Smooth muscle cell (in vitro differentiated cells): ENCODE measurements around the gene WDR73. TPM values are rescaled to one million over a fixed set of nuclear protein-coding genes. Genes with fewer than 3 reads are reported as not detected.
A peak's percentile ranks its signal among the peaks of the same experiment; 100 is the strongest.

Source experiments
- DNase-seq: peaks from one replicate; lab custom pipeline; 2025; ENCODE audit not compliant: unreplicated experiment; lab: John Stamatoyannopoulos, UW
- H2AFZ ChIP-seq: fragments of 200-600 bp; sonication (generic); 2 replicates; pipeline ENCODE4 v1.6.0; 2016; ENCODE audit warnings: antibody characterized with exemption, low read depth, mild to moderate bottlenecking
- H3F3A ChIP-seq: fragments of 200-600 bp; sonication (generic); 2 replicates; pipeline ENCODE4 v1.6.0; 2017; ENCODE audit warnings: antibody characterized with exemption, low read depth
- H3K27ac ChIP-seq: fragments of 200-600 bp; sonication (generic); 2 replicates; pipeline ENCODE4 v1.5.1; 2016; ENCODE audit warnings: low read depth, mild to moderate bottlenecking
- H3K27me3 ChIP-seq: fragments of 200-600 bp; sonication (generic); 2 replicates; pipeline ENCODE4 v1.6.1; 2016; ENCODE audit warnings: low read depth, mild to moderate bottlenecking
- H3K36me3 ChIP-seq: fragments of 200-600 bp; sonication (generic); 2 replicates; pipeline ENCODE4 v1.5.1; 2016; ENCODE audit warnings: low read depth
- H3K4me1 ChIP-seq: fragments of 200-600 bp; sonication (generic); 2 replicates; pipeline ENCODE4 v1.5.1; 2016; ENCODE audit warnings: low read depth
- H3K4me2 ChIP-seq: fragments of 200-600 bp; sonication (generic); 2 replicates; pipeline ENCODE4 v1.6.0; 2016; ENCODE audit warnings: mild to moderate bottlenecking
- H3K4me3 ChIP-seq: fragments of 200-600 bp; sonication (generic); 2 replicates; pipeline ENCODE4 v1.5.1; 2016; ENCODE audit warnings: mild to moderate bottlenecking
- H3K79me2 ChIP-seq: fragments of 200-600 bp; sonication (generic); 2 replicates; pipeline ENCODE4 v1.6.0; 2016; ENCODE audit warnings: low read depth, mild to moderate bottlenecking
- H3K9ac ChIP-seq: fragments of 200-600 bp; sonication (generic); 2 replicates; pipeline ENCODE4 v1.6.0; 2016; ENCODE audit warnings: low read depth
- H3K9me3 ChIP-seq: fragments of 200-600 bp; sonication (generic); replicated peaks from 2 replicates; pipeline ENCODE4 v1.5.1; 2016; ENCODE audit warnings: low read depth
- H4K20me1 ChIP-seq: fragments of 200-600 bp; sonication (generic); 2 replicates; pipeline ENCODE4 v1.6.0; 2016; ENCODE audit warnings: low read depth
- WGBS: methylation state at CpG from one replicate; pipeline ENCODE4 v1.1.7; 2016; ENCODE audit warnings: low lambda C conversion rate; 5-methylcytosine and 5-hydroxymethylcytosine counted together
- polyA plus RNA-seq: library from polyadenylated mRNA; unstranded; fragments of >200 nt; fragmentation: Nextera tagmentation; extraction: Ambion mirVana; gene quantifications from 2 replicates; pipeline ENCODE4 v1.2.1, GENCODE V29; 2016
- total RNA-seq: library from RNA; depleted of rRNA; stranded (reverse); fragments of >200 nt; gene quantifications from 2 replicates; pipeline ENCODE4 v1.2.3, GENCODE V29; 2014
- TF ChIP-seq, protein P1 (sequence below): fragments of 200-600 bp; sonication (generic); IDR thresholded peaks from 2 replicates; pipeline ENCODE4 v1.5.1; 2017; ENCODE audit warnings: borderline replicate concordance, mild to moderate bottlenecking, antibody characterized with exemption; ENCODE audit not compliant: insufficient read depth, poor library complexity, severe bottlenecking

WDR73 gene
- total and polyA plus RNA-seq, 2 experiments from 2014 or later: 12.3 to 19.4 TPM

GRCh38 chr15:84681831-84682230 is 27.7 kb upstream of the WDR73 start:
- peaks cover 29% of the 10 kb centered on the region for H4K20me1 ChIP-seq
- H3K36me3 ChIP-seq: peaks cover 9% of the 10 kb centered on the region
- no peak overlapping the region for H3K4me3 ChIP-seq
- no peak for DNase-seq
- peaks cover 13% of the 10 kb centered on the region for H3F3A ChIP-seq
- H3K4me1 ChIP-seq: no peaks in the 10 kb centered on the region
- no peak overlapping the region for H2AFZ ChIP-seq
- H3K4me2 ChIP-seq: no peak overlapping the region
- peak overlapping the region; percentile 36 for H3K27ac ChIP-seq
- no peaks in the 10 kb centered on the region for H3K27me3 ChIP-seq
- TF ChIP-seq, protein P1, sequence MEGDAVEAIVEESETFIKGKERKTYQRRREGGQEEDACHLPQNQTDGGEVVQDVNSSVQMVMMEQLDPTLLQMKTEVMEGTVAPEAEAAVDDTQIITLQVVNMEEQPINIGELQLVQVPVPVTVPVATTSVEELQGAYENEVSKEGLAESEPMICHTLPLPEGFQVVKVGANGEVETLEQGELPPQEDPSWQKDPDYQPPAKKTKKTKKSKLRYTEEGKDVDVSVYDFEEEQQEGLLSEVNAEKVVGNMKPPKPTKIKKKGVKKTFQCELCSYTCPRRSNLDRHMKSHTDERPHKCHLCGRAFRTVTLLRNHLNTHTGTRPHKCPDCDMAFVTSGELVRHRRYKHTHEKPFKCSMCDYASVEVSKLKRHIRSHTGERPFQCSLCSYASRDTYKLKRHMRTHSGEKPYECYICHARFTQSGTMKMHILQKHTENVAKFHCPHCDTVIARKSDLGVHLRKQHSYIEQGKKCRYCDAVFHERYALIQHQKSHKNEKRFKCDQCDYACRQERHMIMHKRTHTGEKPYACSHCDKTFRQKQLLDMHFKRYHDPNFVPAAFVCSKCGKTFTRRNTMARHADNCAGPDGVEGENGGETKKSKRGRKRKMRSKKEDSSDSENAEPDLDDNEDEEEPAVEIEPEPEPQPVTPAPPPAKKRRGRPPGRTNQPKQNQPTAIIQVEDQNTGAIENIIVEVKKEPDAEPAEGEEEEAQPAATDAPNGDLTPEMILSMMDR: no peak
- H3K9me3 ChIP-seq: no peaks in the 10 kb centered on the region
- peaks cover 19% of the 10 kb centered on the region for H3K79me2 ChIP-seq
- WGBS: 69% methylated on average over 3 of the region's 3 CpGs
- no peak overlapping the region for H3K9ac ChIP-seq

DNA sequence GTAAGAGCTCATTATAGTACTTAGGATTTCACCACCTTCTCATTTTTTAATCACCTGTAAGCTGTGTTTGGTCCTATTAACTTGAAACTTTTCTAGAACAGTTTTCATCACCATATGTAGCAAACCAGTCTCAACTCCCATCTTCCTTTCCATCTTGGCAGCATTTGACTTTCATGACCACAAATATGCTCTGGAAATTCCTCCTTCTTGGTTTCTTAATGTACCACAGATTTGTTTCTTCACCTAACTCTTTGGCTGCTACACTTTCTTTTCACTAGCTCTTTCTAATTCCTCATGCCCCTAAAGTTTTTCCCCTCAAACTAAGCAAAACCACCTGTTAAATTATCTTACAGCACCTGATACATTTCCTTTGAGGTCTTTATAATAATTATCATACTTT is 17.1 kb upstream of the WDR73 start:
- peak overlapping the region; percentile 42 for H3K4me2 ChIP-seq
- no peaks in the 10 kb centered on the region for H3K27me3 ChIP-seq
- TF ChIP-seq, protein P1: no peak
- peak overlapping the region; percentile 30 for H3K27ac ChIP-seq
- no peaks in the 10 kb centered on the region for H3F3A ChIP-seq
- H3K9me3 ChIP-seq: no peaks in the 10 kb centered on the region
- H2AFZ ChIP-seq: no peak overlapping the region
- H3K4me3 ChIP-seq: no peak overlapping the region
- no peak overlapping the region for H3K9ac ChIP-seq
- H3K36me3 ChIP-seq: peaks cover 7% of the 10 kb centered on the region
- peaks cover 3% of the 10 kb centered on the region for H3K4me1 ChIP-seq
- DNase-seq: no peak
- H3K79me2 ChIP-seq: no peaks in the 10 kb centered on the region
- H4K20me1 ChIP-seq: peaks cover 29% of the 10 kb centered on the region

DNA sequence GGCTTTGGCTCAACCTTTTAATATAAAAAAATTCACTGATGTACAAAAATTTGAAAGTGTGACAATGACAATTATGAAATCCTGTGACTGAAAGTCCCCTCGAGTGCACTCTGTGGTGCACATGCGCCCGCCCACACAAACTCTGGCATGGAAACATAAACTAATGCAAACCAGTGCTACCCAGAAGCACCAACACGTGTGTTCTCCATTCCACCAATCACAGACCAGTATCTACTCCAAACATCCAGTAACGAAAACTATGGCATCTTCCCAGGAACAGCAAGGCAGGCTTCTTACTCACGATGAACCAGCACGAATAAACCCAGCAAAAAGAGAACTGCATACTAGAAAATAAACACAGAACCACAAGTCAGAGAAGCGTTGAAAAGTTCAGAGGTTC is 15.6 kb upstream of the WDR73 start:
- no peaks in the 10 kb centered on the region for H3F3A ChIP-seq
- H2AFZ ChIP-seq: no peak overlapping the region
- H3K36me3 ChIP-seq: peaks cover 7% of the 10 kb centered on the region
- no peak overlapping the region for H3K4me3 ChIP-seq
- no peak overlapping the region for H3K4me2 ChIP-seq
- DNase-seq: no peak
- no peak overlapping the region for H3K9ac ChIP-seq
- TF ChIP-seq, protein P1: no peak
- H3K9me3 ChIP-seq: no peaks in the 10 kb centered on the region
- no peak overlapping the region for H3K27ac ChIP-seq
- peaks cover 19% of the 10 kb centered on the region for H4K20me1 ChIP-seq
- WGBS: 87% methylated on average over 8 of the region's 8 CpGs
- peaks cover 3% of the 10 kb centered on the region for H3K4me1 ChIP-seq
- H3K79me2 ChIP-seq: no peaks in the 10 kb centered on the region
- no peaks in the 10 kb centered on the region for H3K27me3 ChIP-seq

DNA sequence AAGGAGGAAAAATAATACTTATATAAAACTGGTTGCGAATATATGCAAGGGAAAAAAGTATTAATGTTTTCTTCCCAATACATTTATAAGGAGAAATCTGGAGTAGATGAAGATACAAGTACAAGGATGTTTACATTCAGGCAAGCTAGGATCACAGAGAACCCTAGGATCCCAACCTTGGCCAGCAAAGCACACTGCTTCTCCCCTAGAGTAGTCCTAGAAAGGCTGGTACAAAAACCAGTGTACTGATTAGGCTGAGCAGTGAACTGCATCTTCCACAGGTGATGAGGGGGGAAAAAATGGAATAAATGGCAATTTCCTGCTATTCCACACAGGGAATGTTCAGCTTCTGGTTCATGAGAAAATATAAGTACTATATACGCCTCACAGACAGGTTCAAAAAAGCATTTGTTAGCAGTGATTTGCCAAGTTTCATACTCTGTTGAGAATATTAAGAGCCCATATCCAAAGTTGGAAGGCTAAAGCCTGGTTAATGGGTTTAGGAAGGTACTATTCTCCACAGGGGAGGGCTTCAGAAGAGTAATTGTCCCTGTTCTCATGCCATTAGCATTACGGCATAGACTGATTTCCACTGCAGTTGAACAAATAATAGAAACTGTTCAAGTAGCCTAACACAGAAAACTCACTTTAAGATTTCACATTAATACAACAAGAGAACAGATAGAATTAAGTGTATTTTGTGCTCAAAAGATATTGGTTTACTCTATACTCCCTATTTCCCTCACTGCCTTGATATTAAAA is 14.3 kb upstream of the WDR73 start:
- H3K36me3 ChIP-seq: peaks cover 7% of the 10 kb centered on the region
- H3K9me3 ChIP-seq: no peaks in the 10 kb centered on the region
- no peak overlapping the region for H3K9ac ChIP-seq
- no peak overlapping the region for H3K4me2 ChIP-seq
- WGBS: 97% methylated on average over 3 of the region's 3 CpGs
- DNase-seq: no peak
- H3F3A ChIP-seq: no peaks in the 10 kb centered on the region
- H3K27ac ChIP-seq: no peak overlapping the region
- H3K79me2 ChIP-seq: no peaks in the 10 kb centered on the region
- peaks cover 14% of the 10 kb centered on the region for H4K20me1 ChIP-seq
- H3K4me3 ChIP-seq: no peak overlapping the region
- TF ChIP-seq, protein P1: no peak
- no peak overlapping the region for H2AFZ ChIP-seq
- peaks cover 3% of the 10 kb centered on the region for H3K4me1 ChIP-seq
- no peaks in the 10 kb centered on the region for H3K27me3 ChIP-seq
